G401 (cell line): Measurements from ENCODE around the gene OR2V2. TPM values are rescaled to one million over a fixed set of nuclear protein-coding genes. Genes with fewer than 3 reads are reported as not detected.
"Not testable (repeated sequence)": the region's sequence is repeated elsewhere in the genome, so short reads cannot be mapped to it uniquely, and the experiment has no call there.

Experiments
- DNase-seq: peaks from one replicate; pipeline ENCODE4 v3.0.0-alpha.2; 2015; ENCODE audit warnings: low spot score
- in situ Hi-C: cut with HindIII; loops from 2 replicates; pipeline ENCODE4 v1.10.0; 2016; ENCODE audit warnings: low sequenced_read_pairs, mixed read lengths
- total RNA-seq: library from RNA; depleted of rRNA; stranded (reverse); fragments of >200 nt; shearing (Covaris generic); gene quantifications from 2 replicates; pipeline ENCODE4 v1.2.3, GENCODE V29; 2014

The OR2V2 gene
- total RNA-seq, 1 experiment from 2014 or later = not detected

GRCh38 chr5:181136361-181136955 is 10.9 kb upstream of the OR2V2 start:
- no peak for DNase-seq
- in situ Hi-C loops = no loop called here

- in situ Hi-C loops = no loop called here
- DNase-seq = no peak
Observed at GRCh38 chr5:181138258-181138657, 9.1 kb upstream of the OR2V2 start.

- DNase-seq = no peak
- in situ Hi-C loops = no loop called here
Observed at GRCh38 chr5:181140766-181141165, 6.6 kb upstream of the OR2V2 start.

GRCh38 chr5:181142054-181142453 is 5.3 kb upstream of the OR2V2 start:
- in situ Hi-C loops = no loop called here
- DNase-seq = no peak

GRCh38 chr5:181145133-181145532 is 2.3 kb upstream of the OR2V2 start:
- in situ Hi-C loops = no loop called here
- DNase-seq = no peak

- in situ Hi-C loops = no loop called here
- DNase-seq = no peak
Observed at GRCh38 chr5:181149355-181149754, 2.0 kb downstream of the OR2V2 start.

GRCh38 chr5:181149806-181150733 is 2.7 kb downstream of the OR2V2 start:
- in situ Hi-C loops = no loop called here
- DNase-seq = no peak

- no peak for DNase-seq
- in situ Hi-C loops = no loop called here
Observed at GRCh38 chr5:181151146-181151545, 3.8 kb downstream of the OR2V2 start.

GRCh38 chr5:181152406-181152805 is 5.0 kb downstream of the OR2V2 start:
- no peak for DNase-seq
- in situ Hi-C loops = no loop called here

GRCh38 chr5:181153814-181154213 is 6.4 kb downstream of the OR2V2 start:
- DNase-seq = no peak
- in situ Hi-C loops = no loop called here

- in situ Hi-C loops = no loop called here
- no peak for DNase-seq
Observed at GRCh38 chr5:181156758-181157157, 9.4 kb downstream of the OR2V2 start.

- in situ Hi-C loops = no loop called here
- DNase-seq = no peak
Observed at GRCh38 chr5:181158869-181159268, 11.5 kb downstream of the OR2V2 start.

GRCh38 chr5:181159286-181160151 is 12.1 kb downstream of the OR2V2 start:
- peak; percentile 91 for DNase-seq
- in situ Hi-C loops = no loop called here

GRCh38 chr5:181160152-181160754 is 12.9 kb downstream of the OR2V2 start:
- in situ Hi-C loops = no loop called here
- peak; percentile 82 for DNase-seq

GRCh38 chr5:181160755-181161533 is 13.6 kb downstream of the OR2V2 start:
- in situ Hi-C loops = not testable (repeated sequence)
- peak; percentile 82 for DNase-seq

- in situ Hi-C loops = no loop called here
Observed at GRCh38 chr5:181161534-181162175, 14.3 kb downstream of the OR2V2 start.

GRCh38 chr5:181163487-181164075 is 16.2 kb downstream of the OR2V2 start:
- in situ Hi-C loops = no loop called here
- no peak for DNase-seq

More at GRCh38 chr5:181161534-181162175, 14.3 kb downstream of the OR2V2 start:
- no peak for DNase-seq
